Endothelial cell of umbilical vein (primary cell): ENCODE data around the gene PARD3B. TPM values are rescaled to one million over a fixed set of nuclear protein-coding genes. Genes with fewer than 3 reads are reported as not detected.

Experiments used
- BruUV-seq: library from RNA; stranded (reverse); fragments of 400-500 nt; replicated peaks from 2 replicates; lab custom pipeline; 2021; lab: Mats Ljungman, UMichigan
- CTCF ChIA-PET: fragments of 300-600, 350-600 bp; sonication (Branson Sonifier 250); formaldehyde crosslinking; loops from one replicate; lab custom pipeline; 2021; ENCODE audit warnings: antibody characterized with exemption, inconsistent platforms; lab: Charles Lee
- POLR2A ChIA-PET: fragments of 300-600, 350-600 bp; sonication (Branson Sonifier 250); formaldehyde crosslinking; loops from one replicate; lab custom pipeline; 2021; ENCODE audit warnings: antibody characterized with exemption, inconsistent platforms; lab: Charles Lee
- DNase-seq: peaks from one replicate; pipeline ENCODE4 v3.0.0-alpha.2; 2011; ENCODE audit warnings: low read depth, low spot score
- FAIRE-seq: peaks from 2 replicates; lab custom pipeline; 2011; peaks lifted over from hg19 to GRCh38; lab: Jason Lieb, UNC
- H2AFZ ChIP-seq: 2 replicates; pipeline ENCODE4 v1.6.0; 2012; ENCODE audit warnings: low read depth, low read length, control low read depth, inconsistent platforms
- H3K27ac ChIP-seq: 2 replicates; pipeline ENCODE4 v1.5.1; 2011; ENCODE audit warnings: low read depth, mild to moderate bottlenecking, control low read depth, low read length, moderate library complexity; ENCODE audit not compliant: insufficient read depth
- H3K27me3 ChIP-seq, 2 experiments: 2 replicates each; pipeline versions ENCODE4 v1.6.0 to v1.6.1; 2011; ENCODE audit warnings: low read length in 2 of 2, mixed read lengths in 1 of 2; ENCODE audit not compliant: control insufficient read depth in 2 of 2, insufficient read depth in 2 of 2
- H3K36me3 ChIP-seq, 2 experiments: 2 replicates in 1 of 2; 3 replicates in 1 of 2; pipeline ENCODE4 v1.5.1; 2011; ENCODE audit warnings: low read length in 2 of 2, mild to moderate bottlenecking in 1 of 2, moderate library complexity in 1 of 2; ENCODE audit not compliant: control insufficient read depth in 2 of 2, insufficient read depth in 2 of 2; ENCODE audit errors: extremely low read depth in 1 of 2
- H3K4me1 ChIP-seq: 3 replicates; pipeline ENCODE4 v1.5.1; 2011; ENCODE audit warnings: mild to moderate bottlenecking, low read length; ENCODE audit not compliant: control insufficient read depth, insufficient read depth; ENCODE audit errors: extremely low read depth
- H3K4me2 ChIP-seq: 2 replicates; pipeline ENCODE4 v1.6.1; 2011; ENCODE audit warnings: low read length, control low read depth, mixed read lengths; ENCODE audit not compliant: insufficient read depth
- H3K4me3 ChIP-seq, 3 experiments: fragments of 200-600 bp in 1 of 3; sonication (generic), shearing (Covaris generic) in 1 of 3; replicated peaks in 1 of 3; 2 replicates each; pipeline ENCODE4 v1.5.1; 2011 to 2016; ENCODE audit warnings: control low read depth in 3 of 3, low read length in 3 of 3, mild to moderate bottlenecking in 2 of 3, inconsistent platforms in 1 of 3, low read depth in 1 of 3, moderate library complexity in 1 of 3; ENCODE audit not compliant: insufficient read depth in 1 of 3
- H3K79me2 ChIP-seq: 2 replicates; pipeline ENCODE4 v1.6.0; 2012; ENCODE audit warnings: low read length, inconsistent platforms; ENCODE audit not compliant: control insufficient read depth, insufficient read depth
- H3K9ac ChIP-seq: replicated peaks from 2 replicates; pipeline ENCODE3; 2011; ENCODE audit warnings: low read length, control low read depth; ENCODE audit not compliant: insufficient read depth; ENCODE audit errors: extremely low read depth
- H3K9me1 ChIP-seq: replicated peaks from 3 replicates; pipeline ENCODE4 v1.6.0; 2011; ENCODE audit warnings: mild to moderate bottlenecking, low read length; ENCODE audit not compliant: control insufficient read depth, insufficient read depth; ENCODE audit errors: extremely low read depth
- H3K9me3 ChIP-seq: replicated peaks from 2 replicates; pipeline ENCODE4 v1.5.1; 2012; ENCODE audit warnings: low read length, inconsistent platforms; ENCODE audit not compliant: control insufficient read depth, insufficient read depth
- H4K20me1 ChIP-seq: replicated peaks from 2 replicates; pipeline ENCODE3; 2011; ENCODE audit warnings: mild to moderate bottlenecking, low read length; ENCODE audit not compliant: control insufficient read depth, insufficient read depth; ENCODE audit errors: extremely low read depth
- CTCF ChIP-seq, 2 donors: IDR thresholded peaks; 1 replicate in 1 of 2; 2 replicates in 1 of 2; pipeline ENCODE4 v1.5.1; 2011; ENCODE audit warnings: low read length in 2 of 2, mild to moderate bottlenecking in 2 of 2, moderate library complexity in 2 of 2, control low read depth in 1 of 2, inconsistent platforms in 1 of 2, low read depth in 1 of 2; ENCODE audit not compliant: insufficient read depth in 1 of 2; ENCODE audit errors: extremely low read depth in 1 of 2
- EZH2 ChIP-seq: IDR thresholded peaks from 2 replicates; pipeline ENCODE4 v1.6.1; 2012; ENCODE audit warnings: borderline replicate concordance, low read depth, mild to moderate bottlenecking, moderate library complexity, low read length, inconsistent platforms; ENCODE audit not compliant: severe bottlenecking
- FOS ChIP-seq: IDR thresholded peaks from 2 replicates; pipeline ENCODE4 v1.6.1; 2011; ENCODE audit warnings: mild to moderate bottlenecking, low read length, moderate library complexity, borderline replicate concordance; ENCODE audit not compliant: insufficient read depth
- GATA2 ChIP-seq: IDR thresholded peaks from 2 replicates; pipeline ENCODE4 v1.7.0; 2011; ENCODE audit warnings: low read depth, mild to moderate bottlenecking, moderate library complexity, mixed read lengths, low read length; ENCODE audit not compliant: insufficient read length, insufficient read depth
- JUN ChIP-seq: IDR thresholded peaks from 2 replicates; pipeline ENCODE4 v1.6.1; 2011; ENCODE audit warnings: borderline replicate concordance, low read depth; ENCODE audit not compliant: insufficient read length, insufficient read depth
- MAX ChIP-seq: IDR thresholded peaks from 2 replicates; pipeline ENCODE4 v1.6.1; 2011; ENCODE audit not compliant: insufficient read depth, insufficient read length
- MYC ChIP-seq: IDR thresholded peaks from one replicate; pipeline ENCODE4 v1.6.1; 2011; ENCODE audit warnings: mild to moderate bottlenecking, low read depth, low read length
- POLR2A ChIP-seq: IDR thresholded peaks from 2 replicates; pipeline ENCODE4 v1.6.1; 2012; ENCODE audit warnings: low read depth, mild to moderate bottlenecking, control low read depth, low read length
- POLR2AphosphoS5 ChIP-seq: IDR thresholded peaks from 2 replicates; pipeline ENCODE4 v1.6.1; 2012; ENCODE audit warnings: low read depth, mild to moderate bottlenecking, control low read depth, low read length, moderate library complexity; ENCODE audit not compliant: insufficient read depth
- dilution Hi-C: fragments of 300-500 bp; cut with MboI; formaldehyde crosslinking; loops from one replicate; pipeline ENCODE4 v1.15.0; 2019; ENCODE audit warnings: low sequenced_read_pairs; ENCODE audit not compliant: extremely low pct_ligation_motif_present
- intact Hi-C: fragments of 100-400 bp; cut with micrococcal nuclease; formaldehyde crosslinking; loops from one replicate; pipeline ENCODE4 v1.10.0; 2022
- polyA plus RNA-seq, 4 experiments: library from polyadenylated mRNA; depleted of rRNA in 3 of 4; stranded (reverse) in 3 of 4; unstranded in 1 of 4; fragments of >200 nt; gene quantifications; 2 replicates each; pipeline versions ENCODE4 v1.2.1 to v1.2.3, GENCODE V29; 2011 to 2012; ENCODE audit warnings: missing spikeins in 1 of 4
- total RNA-seq: library from RNA; stranded (reverse); gene quantifications from 2 replicates; pipeline ENCODE4 v1.2.3, GENCODE V29; 2021

PARD3B gene
- total and polyA plus RNA-seq, 2 donors (not counting 3 experiments of a cell fraction or from before 2014, with no cell fraction given) = 2.2 to 30.9 TPM

- DNase-seq = no peak
- TF ChIP-seq POLR2A (no peak), EZH2 (no peak), GATA2 (no peak), MAX (no peak), POLR2AphosphoS5 (no peak), JUN (no peak), FOS (no peak), MYC (no peak), CTCF (IDR thresholded peaks at IDR 0.05; ENCODE audit: extremely low read depth in 1 of 2, insufficient read depth in 1 of 2, low read depth in 1 of 2, low read length in 2 of 2) (no peak)
- dilution Hi-C loops = no loop called here
- intact Hi-C loops = no loop called here
- Histone ChIP-seq H3K27ac (no peak overlapping the region), H3K79me2 (no peaks in the 10 kb centered on the region), H3K4me3 (no peak overlapping the region), H3K27me3 (no peaks in the 10 kb centered on the region), H3K4me2 (no peak overlapping the region), H3K36me3 (no peaks in the 10 kb centered on the region), H3K4me1 (no peaks in the 10 kb centered on the region), H3K9me3 (no peaks in the 10 kb centered on the region), H3K9me1 (no peaks in the 10 kb centered on the region), H3K9ac (no peak overlapping the region), H2AFZ (no peak overlapping the region), H4K20me1 (no peaks in the 10 kb centered on the region)
- FAIRE-seq = no peak
- no TSS peak for BruUV-seq
- CTCF ChIA-PET = no interaction called here
- POLR2A ChIA-PET = no interaction called here
These were observed 182.1 kb downstream of the PARD3B start for GRCh38 chr2:204727368-204727767.
